Measurements from ENCODE around the gene PLXND1.

- TF ChIP-seq POLR2AphosphoS5 (IDR thresholded peaks at IDR 0.05; ENCODE audit: insufficient read depth in 1 of 2, low read depth in 1 of 2): no peak
- TF ChIP-seq CTCF (IDR thresholded peaks at IDR 0.05): no peak
Measured at GRCh38 chr3:129603991-129604749, 2.3 kb downstream of the PLXND1 start.
